Daoy (cell line): ENCODE measurements around the gene LRIG1. TPM values are rescaled to one million over a fixed set of nuclear protein-coding genes. Genes with fewer than 3 reads are reported as not detected.
A peak's percentile ranks its signal among the peaks of the same experiment; 100 is the strongest.

Source experiments
- DNase-seq: peaks from one replicate; pipeline ENCODE4 v3.0.0-alpha.2; 2015; ENCODE audit warnings: low read depth
- total RNA-seq: library from RNA; depleted of rRNA; stranded (reverse); fragments of >200 nt; shearing (Covaris generic); gene quantifications from 2 replicates; pipeline ENCODE4 v1.2.3, GENCODE V29; 2014

Gene LRIG1
- total RNA-seq, 1 experiment from 2014 or later = 23.8 TPM

DNA sequence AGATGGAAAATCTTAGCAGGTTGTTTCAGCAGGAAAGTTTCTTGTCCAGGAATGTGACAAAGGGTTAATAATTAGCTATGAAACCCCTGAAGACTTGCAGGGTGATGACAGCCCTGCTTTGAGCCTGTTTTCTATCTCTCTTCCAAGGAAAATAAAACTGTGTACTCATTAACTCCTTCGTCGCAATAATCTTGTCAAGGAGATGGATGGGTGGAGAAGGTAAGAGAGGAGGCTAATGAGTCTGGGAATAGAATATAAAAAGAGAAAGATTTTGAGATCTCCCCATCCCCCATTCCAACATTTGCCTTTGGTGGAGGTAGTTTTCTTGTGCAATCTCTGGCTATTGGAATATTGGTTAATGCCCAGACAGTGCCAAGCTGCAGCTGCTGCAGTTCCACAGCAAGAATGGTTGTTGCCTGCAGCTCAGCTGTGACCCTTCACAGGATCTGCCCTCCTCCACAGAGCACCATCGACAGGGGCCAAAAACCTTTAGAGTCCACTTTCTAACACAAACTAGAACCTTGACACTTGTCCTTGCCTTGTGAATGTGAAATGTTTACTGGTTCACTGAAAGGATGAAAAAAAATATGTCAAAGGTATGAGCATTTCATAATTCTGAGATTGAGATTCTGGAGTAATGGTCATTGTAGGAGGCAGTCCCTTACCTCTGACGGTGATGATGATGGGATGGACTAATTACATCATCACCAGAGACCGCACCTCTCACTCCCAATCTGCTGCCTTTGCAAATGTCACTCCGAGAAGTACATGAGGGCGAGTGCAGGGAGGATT lies 4.2 kb upstream of the LRIG1 start:
- DNase-seq = no peak

GRCh38 chr3:66502981-66503380 lies 2.2 kb upstream of the LRIG1 start:
- DNase-seq = no peak

DNA sequence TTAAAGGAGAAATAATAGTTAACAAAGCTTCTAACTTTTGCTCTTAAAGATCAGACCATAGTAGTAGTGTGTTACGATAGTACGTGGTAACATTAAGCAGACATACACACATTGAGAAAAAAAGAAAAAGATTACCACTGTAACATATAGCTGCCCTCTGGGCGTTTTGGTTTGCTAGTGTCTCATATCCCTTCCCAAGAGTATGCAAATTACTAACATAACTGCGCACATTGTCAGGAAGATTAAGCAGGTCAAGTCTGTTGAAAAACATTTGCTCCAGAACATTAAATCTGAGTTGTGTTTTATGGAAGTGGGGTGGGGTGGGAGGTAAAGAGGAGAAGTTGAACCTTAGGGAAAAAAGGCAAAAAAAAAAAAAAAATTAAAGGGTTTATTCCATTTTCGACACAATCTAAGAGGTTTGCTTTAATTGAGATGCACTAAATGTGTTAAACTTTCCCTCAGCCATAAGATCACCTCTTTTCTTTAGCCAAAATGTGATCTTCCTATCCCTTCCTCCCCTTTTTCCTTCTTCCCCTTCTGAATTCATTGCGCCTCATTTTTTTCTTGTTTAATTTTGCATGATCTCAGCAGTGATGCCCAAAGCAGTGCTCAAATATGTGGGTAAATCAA lies 1.5 kb upstream of the LRIG1 start:
- no peak for DNase-seq

DNA sequence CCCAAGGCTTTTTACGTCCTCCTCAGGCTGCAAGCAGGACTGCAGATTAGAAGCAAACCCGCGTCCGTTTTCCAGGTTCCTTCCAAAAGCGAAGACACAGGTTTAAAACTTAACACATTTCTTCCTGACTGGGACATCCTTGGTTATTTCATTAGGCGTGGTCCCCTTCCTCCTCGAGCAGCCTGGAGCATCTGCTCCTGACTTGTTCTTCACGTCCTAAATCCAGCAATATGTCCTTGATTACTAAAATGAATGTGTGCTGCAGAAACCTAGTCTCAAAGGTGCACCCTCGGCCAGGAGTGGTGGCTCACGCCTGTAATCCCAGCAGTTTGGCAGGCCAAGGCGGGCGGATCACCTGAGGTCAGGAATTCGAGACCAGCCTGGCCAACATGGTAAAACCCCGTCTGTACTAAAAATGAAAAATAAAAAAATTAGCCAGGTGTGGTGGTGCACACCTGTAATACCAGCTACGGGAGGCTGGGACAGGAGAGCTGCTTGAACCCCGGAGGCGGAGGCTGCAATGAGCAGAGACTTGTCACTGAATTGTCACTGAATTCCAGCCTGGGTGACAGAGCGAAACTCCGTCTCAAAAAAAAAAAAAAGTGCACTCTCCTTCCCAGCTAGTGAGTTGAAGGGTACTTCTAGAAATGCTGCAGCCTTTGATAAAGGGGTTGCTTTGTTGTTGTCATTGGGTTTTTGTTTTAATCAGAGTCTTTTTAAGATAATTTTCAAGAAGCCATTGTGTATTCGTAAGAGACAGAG lies 842 bp upstream of the LRIG1 start:
- DNase-seq = no peak

DNA sequence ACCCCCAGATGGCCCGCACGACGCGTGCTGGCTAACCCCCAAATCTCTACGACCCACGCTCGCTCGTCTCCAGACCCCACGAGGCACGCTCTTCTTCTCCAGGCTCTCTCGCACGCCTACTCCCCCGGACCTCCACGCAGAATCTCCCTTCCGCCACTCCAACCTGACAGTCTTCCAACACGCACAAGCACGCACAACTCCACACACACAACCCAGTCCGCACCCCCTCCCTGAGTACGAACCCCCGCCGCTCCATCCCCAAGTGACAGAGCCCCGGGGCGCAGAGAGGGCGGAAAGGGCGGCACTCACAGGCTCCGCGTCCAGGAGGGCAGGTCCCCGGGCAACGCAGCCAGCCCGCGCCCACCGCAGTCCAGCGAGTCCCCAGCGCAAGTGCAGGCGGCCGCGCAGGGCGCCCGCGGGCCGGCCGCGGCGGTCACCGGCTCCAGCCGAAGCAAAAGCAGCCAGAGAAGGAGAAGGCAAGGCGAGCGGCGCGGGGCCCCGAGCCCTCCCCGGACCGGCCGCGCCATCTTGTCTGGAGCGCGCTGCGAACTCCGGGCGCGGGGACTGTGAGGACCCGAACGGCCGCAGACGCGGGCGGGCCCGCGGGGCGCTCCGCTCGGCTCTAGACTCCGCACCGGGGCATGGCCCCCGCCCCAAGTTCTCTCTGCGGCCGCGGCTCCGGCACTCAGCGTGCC lies 794 bp downstream of the LRIG1 start:
- peak; percentile 32 for DNase-seq

GRCh38 chr3:66498687-66499621 lies 1.9 kb downstream of the LRIG1 start:
- DNase-seq = peak; percentile 15

- DNase-seq = no peak
Observed at GRCh38 chr3:66497985-66498671, 2.7 kb downstream of the LRIG1 start.

- no peak for DNase-seq
Observed at GRCh38 chr3:66497288-66497984, 3.4 kb downstream of the LRIG1 start.

GRCh38 chr3:66496746-66497145 lies 4.1 kb downstream of the LRIG1 start:
- DNase-seq = no peak

DNA sequence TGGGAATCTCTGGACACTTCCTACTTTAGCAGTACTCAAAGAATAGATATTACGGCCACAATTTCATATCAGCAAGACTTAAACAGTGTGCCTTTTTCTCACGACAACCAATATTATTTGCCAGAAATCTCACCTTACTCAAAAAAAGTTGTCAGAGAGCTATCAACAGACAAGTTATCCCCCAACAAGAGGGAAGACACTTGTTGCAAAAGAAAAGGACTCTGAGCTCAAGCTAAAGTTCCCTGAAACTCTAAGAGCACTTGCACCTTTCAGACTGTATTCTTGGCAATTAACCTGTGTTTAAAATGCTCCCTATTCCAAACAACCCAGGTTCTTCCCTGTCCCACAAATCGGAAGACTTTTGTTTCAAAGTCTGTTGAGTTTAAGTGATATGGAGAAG lies 4.5 kb downstream of the LRIG1 start:
- no peak for DNase-seq

DNA sequence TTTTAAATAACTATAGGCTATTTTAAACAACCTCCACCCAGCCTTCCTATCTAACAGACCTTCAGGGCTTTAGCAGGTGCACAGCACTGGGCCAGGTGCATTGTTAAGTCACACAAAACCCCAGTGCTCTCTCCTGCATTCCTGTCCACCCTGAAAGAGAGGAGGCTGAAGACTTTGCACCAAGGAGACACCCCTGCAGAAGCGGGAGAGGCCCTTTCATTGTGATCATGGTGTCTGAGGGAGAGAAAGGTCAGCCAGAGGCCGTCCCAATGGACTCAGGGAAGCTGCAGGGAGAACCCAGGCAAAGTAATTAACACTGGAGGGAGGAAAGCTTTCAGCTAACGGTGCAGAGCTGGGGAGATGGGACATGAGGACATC lies 5.2 kb downstream of the LRIG1 start:
- DNase-seq = no peak

DNA sequence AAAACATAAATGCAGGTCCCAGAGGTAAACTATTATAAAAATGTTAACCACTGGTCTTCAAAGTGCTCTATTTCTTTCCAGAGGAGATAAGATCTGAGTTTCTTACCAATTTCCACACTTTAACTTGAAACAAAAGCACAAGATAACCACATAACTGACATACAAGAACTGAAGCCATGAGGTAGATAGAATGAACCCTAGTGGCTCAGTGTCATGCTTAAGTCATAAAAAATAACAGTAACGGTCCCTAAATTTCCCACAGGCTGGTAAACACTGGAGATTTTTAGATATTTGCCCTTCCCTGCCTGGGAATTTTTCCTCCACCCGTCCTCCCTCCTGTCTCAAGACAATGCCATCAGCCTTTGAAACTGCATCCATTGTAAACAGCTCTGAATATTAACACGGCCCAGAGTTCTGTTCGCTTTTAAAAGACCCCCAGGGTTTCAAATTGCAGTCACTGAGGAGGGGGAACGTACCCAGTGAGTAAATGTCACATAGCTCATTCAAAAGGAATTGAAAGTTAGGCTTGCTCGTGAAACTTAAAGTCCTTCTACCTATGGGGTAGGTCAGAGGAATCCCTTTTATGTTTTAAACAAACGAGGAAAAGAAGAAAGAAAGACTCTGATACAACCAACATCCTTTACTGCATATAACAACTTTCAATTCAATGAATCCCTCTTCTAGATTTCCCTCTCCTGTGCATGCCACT lies 5.7 kb downstream of the LRIG1 start:
- no peak for DNase-seq

DNA sequence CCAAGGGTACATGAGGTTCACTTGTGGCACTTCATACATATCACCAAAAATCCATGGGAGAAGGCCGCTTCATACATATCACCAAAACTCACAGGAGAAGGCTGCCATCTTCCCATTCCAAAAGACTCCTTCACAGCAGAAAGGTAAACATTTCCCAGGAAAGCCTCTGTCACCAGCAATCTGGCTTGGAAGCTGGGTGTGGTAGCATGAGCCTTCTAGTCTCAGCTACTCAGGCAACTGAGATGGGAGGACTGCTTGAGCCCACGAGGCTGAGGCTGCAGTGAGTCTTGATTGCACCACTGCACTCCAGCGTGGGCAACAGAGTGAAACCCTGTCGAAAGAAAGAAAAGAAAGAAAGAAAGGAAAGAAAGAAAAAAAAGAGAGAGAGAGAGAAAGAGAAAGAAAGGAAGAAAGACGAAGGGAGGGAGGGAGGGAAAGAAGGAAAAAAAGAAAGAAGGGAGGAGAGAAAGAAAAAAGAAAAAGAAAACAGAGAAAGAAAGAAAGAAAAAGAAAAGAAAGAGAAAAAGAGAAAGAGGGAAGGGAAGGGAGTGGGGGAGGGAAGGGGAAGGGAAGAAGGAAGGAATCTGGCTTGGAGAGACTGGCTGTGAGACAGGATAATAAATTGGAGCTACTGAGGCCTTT lies 7.2 kb downstream of the LRIG1 start:
- DNase-seq = no peak

DNA sequence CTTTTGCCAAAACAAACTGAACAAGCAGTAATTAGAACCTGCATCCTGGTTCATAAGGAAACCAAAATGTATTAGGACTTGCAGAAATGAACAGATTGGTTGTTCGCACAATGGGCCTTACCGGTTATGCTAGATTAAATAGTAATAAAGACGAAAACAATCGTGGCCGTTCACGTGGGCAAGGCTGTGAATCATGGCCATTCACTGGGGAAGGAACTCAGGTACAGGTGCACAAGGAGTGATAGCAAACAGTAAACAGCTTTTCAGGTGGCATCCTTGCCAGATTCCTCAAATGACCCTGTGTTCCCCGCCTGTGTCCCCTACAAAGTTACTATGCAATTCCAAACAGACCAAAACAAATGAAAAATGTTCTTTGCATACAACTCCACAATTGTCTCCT lies 8.2 kb downstream of the LRIG1 start:
- DNase-seq = no peak

DNA sequence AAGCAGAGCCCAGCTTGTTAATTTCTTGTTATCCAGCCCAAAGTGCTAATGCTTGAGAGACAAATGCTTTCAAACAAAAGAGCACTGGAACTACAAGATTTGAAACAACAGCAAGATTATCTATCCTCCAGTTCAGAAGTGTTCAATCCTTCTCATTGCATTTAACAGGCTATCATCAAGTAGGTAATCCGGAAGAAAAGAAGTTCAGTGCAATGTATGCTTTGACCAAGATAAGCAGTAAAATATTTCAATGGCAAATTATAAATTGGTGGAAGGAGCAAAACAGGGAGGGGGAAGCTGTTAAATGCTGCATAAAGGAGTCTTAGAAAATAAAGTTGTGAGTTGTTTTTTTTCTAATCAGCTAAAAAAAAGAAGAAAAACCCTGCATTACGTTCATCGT lies 8.8 kb downstream of the LRIG1 start:
- no peak for DNase-seq

- DNase-seq = no peak
Observed at GRCh38 chr3:66490984-66491383, 9.8 kb downstream of the LRIG1 start.

- no peak for DNase-seq
Observed at GRCh38 chr3:66490214-66490613, 10.6 kb downstream of the LRIG1 start.

DNA sequence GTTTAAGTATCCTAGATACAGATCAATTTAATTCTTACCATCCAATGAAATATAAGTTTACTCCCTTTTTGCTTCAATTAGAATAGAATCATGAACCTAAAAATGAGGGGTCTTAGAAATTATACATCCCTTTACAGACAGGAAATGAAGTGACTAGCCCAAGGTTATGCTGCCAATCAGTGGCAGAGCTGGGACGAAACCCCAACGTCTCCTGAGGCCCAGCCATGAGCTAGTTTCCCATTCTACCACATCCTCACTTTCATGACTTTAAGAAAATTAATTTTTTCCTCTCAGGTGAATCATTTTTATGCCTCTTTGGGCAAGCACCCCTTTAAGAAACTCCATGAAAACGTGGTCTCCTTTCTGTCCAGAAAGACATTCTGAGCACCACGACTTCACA lies 11.2 kb downstream of the LRIG1 start:
- DNase-seq = no peak

- DNase-seq = no peak
Observed at GRCh38 chr3:66489115-66489514, 11.7 kb downstream of the LRIG1 start.
